ENCODE measurements around the gene PPP2R5B. TPM values are rescaled to one million over a fixed set of nuclear protein-coding genes. Genes with fewer than 3 reads are reported as not detected.

The PPP2R5B gene
- total RNA-seq, 1 donor from 2014 or later: 21.1 TPM

- intact Hi-C loops (cut with DNase I): no loop called here
- DNase-seq (ENCODE audit: low spot score) (no peak), ATAC-seq (no peak)
Observed at GRCh38 chr11:64902102-64902900, 22.2 kb upstream of the PPP2R5B start.

GRCh38 chr11:64903291-64903833 lies 21.1 kb upstream of the PPP2R5B start:
- DNase-seq (ENCODE audit: low spot score) (no peak), ATAC-seq (no peak)
- intact Hi-C loops (cut with DNase I): no loop called here

GRCh38 chr11:64905516-64906313 lies 18.8 kb upstream of the PPP2R5B start:
- no peak for DNase-seq (ENCODE audit: low spot score)
- ATAC-seq: no peak
- intact Hi-C loops (cut with DNase I): no loop called here

GRCh38 chr11:64906314-64906635 lies 18.2 kb upstream of the PPP2R5B start:
- ATAC-seq (no peak), DNase-seq (ENCODE audit: low spot score) (no peak)
- intact Hi-C loops (cut with DNase I): no loop called here

- no peak for ATAC-seq
- DNase-seq (ENCODE audit: low spot score): no peak
- intact Hi-C loops (cut with DNase I): no loop called here
Observed at GRCh38 chr11:64908766-64909165, 15.7 kb upstream of the PPP2R5B start.

- ATAC-seq (no peak), DNase-seq (ENCODE audit: low spot score) (no peak)
- intact Hi-C loops (cut with DNase I): loop anchor here (10.0 kb wide), 1 partner anchor 105 kb away; the partner anchor contains the start of gene ARL2
Observed at GRCh38 chr11:64909653-64910343, 14.7 kb upstream of the PPP2R5B start.

- ATAC-seq (no peak), DNase-seq (ENCODE audit: low spot score) (no peak)
- intact Hi-C loops (cut with DNase I): loop anchor here (10.0 kb wide), 1 partner anchor 104 kb away; the partner anchor contains the start of gene ARL2
Observed at GRCh38 chr11:64910451-64911093, 13.9 kb upstream of the PPP2R5B start.

- DNase-seq (ENCODE audit: low spot score) (no peak), ATAC-seq (no peak)
- intact Hi-C loops (cut with DNase I): loop anchor here (10.0 kb wide), 1 partner anchor 104 kb away; the partner anchor contains the start of gene ARL2
Observed at GRCh38 chr11:64911142-64911541, 13.3 kb upstream of the PPP2R5B start.

GRCh38 chr11:64911689-64912088 lies 12.8 kb upstream of the PPP2R5B start:
- ATAC-seq: no peak
- intact Hi-C loops (cut with DNase I): loop anchor here (10.0 kb wide), 1 partner anchor 103 kb away; the partner anchor contains the start of gene ARL2

GRCh38 chr11:64913171-64913727 lies 11.2 kb upstream of the PPP2R5B start:
- ATAC-seq (no peak), DNase-seq (ENCODE audit: low spot score) (no peak)
- intact Hi-C loops (cut with DNase I): loop anchor here (10.0 kb wide), 1 partner anchor 102 kb away; the partner anchor contains the start of gene ARL2

More at GRCh38 chr11:64911689-64912088, 12.8 kb upstream of the PPP2R5B start:
- no peak for DNase-seq (ENCODE audit: low spot score)

- intact Hi-C loops (cut with DNase I): loop anchor here (10.0 kb wide), 1 partner anchor 101 kb away; the partner anchor contains the start of gene ARL2
- DNase-seq (ENCODE audit: low spot score): no peak
- ATAC-seq: no peak
Observed at GRCh38 chr11:64914123-64914522, 10.4 kb upstream of the PPP2R5B start.

- no peak for DNase-seq (ENCODE audit: low spot score)
- intact Hi-C loops (cut with DNase I): loop anchor here (10.0 kb wide), 1 partner anchor 99 kb away; the partner anchor contains the start of gene ARL2
- no peak for ATAC-seq
Observed at GRCh38 chr11:64915376-64915887, 9.1 kb upstream of the PPP2R5B start.

GRCh38 chr11:64916040-64916774 lies 8.3 kb upstream of the PPP2R5B start:
- DNase-seq (ENCODE audit: low spot score): peak; percentile 81
- ATAC-seq: peak; percentile 31

GRCh38 chr11:64916775-64917662 lies 7.5 kb upstream of the PPP2R5B start, which contains the start of gene ATG2A:
TSS of gene ATG2A (minus strand) at chr11:64917209. CDS start at chr11:64917135, 74 bp downstream.
- intact Hi-C loops (cut with DNase I): loop anchor here (10.0 kb wide), 1 partner anchor 98 kb away; the partner anchor contains the start of gene ARL2
- DNase-seq (ENCODE audit: low spot score) (peak; percentile 99), ATAC-seq (peak; percentile 98)

More at GRCh38 chr11:64916040-64916774, 8.3 kb upstream of the PPP2R5B start:
- intact Hi-C loops (cut with DNase I): loop anchor here (10.0 kb wide), 1 partner anchor 99 kb away; the partner anchor contains the start of gene ARL2

GRCh38 chr11:64917663-64917995 lies 6.9 kb upstream of the PPP2R5B start:
- DNase-seq (ENCODE audit: low spot score) (no peak), ATAC-seq (no peak)
- intact Hi-C loops (cut with DNase I): loop anchor here (10.0 kb wide), 1 partner anchor 97 kb away; the partner anchor contains the start of gene ARL2

GRCh38 chr11:64918017-64918416 lies 6.5 kb upstream of the PPP2R5B start:
- DNase-seq (ENCODE audit: low spot score) (no peak), ATAC-seq (peak; percentile 1)
- intact Hi-C loops (cut with DNase I): loop anchor here (10.0 kb wide), 1 partner anchor 97 kb away; the partner anchor contains the start of gene ARL2
